Measurements from ENCODE around the gene MEX3B.
"Not testable (repeated sequence)": the region's sequence is repeated elsewhere in the genome, so short reads cannot be mapped to it uniquely, and the experiment has no call there.

The MEX3B gene

GRCh38 chr15:82030176-82030575 is 15.6 kb downstream of the MEX3B start:
- no peak overlapping the region for H3K4me3 ChIP-seq (ENCODE audit: low read depth, low read length)
- DNase-seq (ENCODE audit: low read depth): no peak
- TF ChIP-seq CTCF (IDR thresholded peaks at IDR 0.05; ENCODE audit: low read depth, low read length, missing control alignments): no peak

GRCh38 chr15:82028163-82028562 is 17.7 kb downstream of the MEX3B start:
- not testable (repeated sequence) for DNase-seq (ENCODE audit: low read depth); H3K4me3 ChIP-seq (ENCODE audit: low read depth, low read length)

- no peak for DNase-seq (ENCODE audit: low read depth)
- no peak overlapping the region for H3K4me3 ChIP-seq (ENCODE audit: low read depth, low read length)
- no peak for TF ChIP-seq CTCF (IDR thresholded peaks at IDR 0.05; ENCODE audit: low read depth, low read length, missing control alignments)
These were observed 23.8 kb downstream of the MEX3B start for GRCh38 chr15:82021992-82022391.

- TF ChIP-seq CTCF (IDR thresholded peaks at IDR 0.05; ENCODE audit: low read depth, low read length, missing control alignments): no peak
- H3K4me3 ChIP-seq (ENCODE audit: low read depth, low read length): no peak overlapping the region
- DNase-seq (ENCODE audit: low read depth): no peak
These were observed 25.0 kb downstream of the MEX3B start for GRCh38 chr15:82020625-82021394.

- no peak for DNase-seq (ENCODE audit: low read depth)
- no peak overlapping the region for H3K4me3 ChIP-seq (ENCODE audit: low read depth, low read length)
- no peak for TF ChIP-seq CTCF (IDR thresholded peaks at IDR 0.05; ENCODE audit: low read depth, low read length, missing control alignments)
These were observed 27.6 kb downstream of the MEX3B start for GRCh38 chr15:82018201-82018600.

GRCh38 chr15:82017656-82018055 is 28.2 kb downstream of the MEX3B start:
- H3K4me3 ChIP-seq (ENCODE audit: low read depth, low read length): no peak overlapping the region
- DNase-seq (ENCODE audit: low read depth): no peak
- no peak for TF ChIP-seq CTCF (IDR thresholded peaks at IDR 0.05; ENCODE audit: low read depth, low read length, missing control alignments)

- no peak for TF ChIP-seq CTCF (IDR thresholded peaks at IDR 0.05; ENCODE audit: low read depth, low read length, missing control alignments)
- no peak overlapping the region for H3K4me3 ChIP-seq (ENCODE audit: low read depth, low read length)
- DNase-seq (ENCODE audit: low read depth): no peak
These were observed 30.8 kb downstream of the MEX3B start for GRCh38 chr15:82014989-82015388.

Measured in GM12864 (cell line).